Cardiac septum (tissue), 1 donor: Measurements from ENCODE around the gene PPP4R1. TPM values are rescaled to one million over a fixed set of nuclear protein-coding genes. Genes with fewer than 3 reads are reported as not detected.

Source experiments
- DNase-seq: peaks from one replicate; pipeline ENCODE4 v3.0.0-alpha.2; 2020; ENCODE audit warnings: low spot score
- intact Hi-C: fragments of 100-400 bp; cut with DNase I; formaldehyde crosslinking; loops from one replicate; pipeline ENCODE4 v1.14.0; 2022
- total RNA-seq: library from RNA; stranded (reverse); fragmentation: NEBNext Ultra II Directional; extraction: Animal tissue kit (Norgen Biotek cat#: 25700); gene quantifications from one replicate; pipeline ENCODE4 v1.2.1, GENCODE V29; 2021
- donor health status: DM: no; HTN: no; CAD: no.

The PPP4R1 gene
- total RNA-seq, 1 donor from 2014 or later, result 83.1 TPM

GRCh38 chr18:9562584-9562983, 51.8 kb downstream of the PPP4R1 start:
- no peak for DNase-seq
- intact Hi-C loops, result no loop called here

DNA sequence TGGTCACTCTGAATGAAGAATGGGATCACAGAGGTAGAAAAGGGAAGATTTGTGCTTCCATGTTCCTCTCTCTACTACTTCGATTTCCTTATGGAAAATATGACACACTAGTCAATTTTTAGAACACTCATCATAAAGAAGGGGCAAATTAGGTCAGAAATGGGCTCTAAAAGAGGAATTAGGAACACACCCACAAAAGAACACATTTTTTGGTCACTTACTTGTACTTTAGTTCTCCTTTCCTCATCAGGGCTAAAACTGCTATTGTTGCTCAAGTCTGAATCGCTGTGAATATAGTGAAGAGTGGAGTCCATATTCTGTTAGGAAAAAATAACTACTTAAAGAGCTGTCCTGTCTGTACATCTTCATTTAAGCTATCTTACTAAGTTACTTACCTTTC, 52.6 kb downstream of the PPP4R1 start:
- DNase-seq, result no peak
- intact Hi-C loops, result no loop called here

GRCh38 chr18:9559253-9559652, 55.1 kb downstream of the PPP4R1 start:
- intact Hi-C loops, result no loop called here
- no peak for DNase-seq

DNA sequence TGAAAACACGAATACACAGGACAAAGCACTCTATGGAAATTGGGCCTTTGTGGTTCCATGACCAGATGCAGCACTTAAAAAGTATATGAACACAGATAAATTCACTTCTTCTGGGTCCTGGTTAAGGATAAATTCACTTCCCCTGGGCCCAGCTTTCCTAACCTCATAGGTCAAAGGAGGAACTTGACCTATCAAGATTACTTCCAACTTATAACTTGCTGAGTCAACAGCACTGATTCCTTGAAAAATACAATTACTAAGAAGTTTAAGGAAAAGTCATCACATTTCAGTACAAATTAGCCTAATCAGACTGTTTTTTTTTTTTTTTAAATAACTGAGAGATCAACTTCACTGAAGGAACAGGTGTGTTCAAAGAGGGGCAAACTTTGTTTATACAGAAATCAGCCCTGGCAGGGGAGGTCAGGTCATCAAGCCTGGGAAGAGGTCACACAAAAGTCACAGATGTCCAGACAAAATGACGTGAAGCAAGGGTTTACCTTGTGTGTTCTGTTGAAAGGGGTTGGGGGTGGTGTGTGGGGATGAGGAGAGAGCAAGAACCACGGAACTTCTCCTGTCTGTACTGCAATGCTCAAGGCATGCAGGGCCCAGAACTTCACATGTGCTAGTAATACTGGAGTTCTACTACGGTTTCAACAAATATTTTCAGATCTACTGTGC, 55.8 kb downstream of the PPP4R1 start:
- DNase-seq, result no peak
- intact Hi-C loops, result no loop called here

DNA sequence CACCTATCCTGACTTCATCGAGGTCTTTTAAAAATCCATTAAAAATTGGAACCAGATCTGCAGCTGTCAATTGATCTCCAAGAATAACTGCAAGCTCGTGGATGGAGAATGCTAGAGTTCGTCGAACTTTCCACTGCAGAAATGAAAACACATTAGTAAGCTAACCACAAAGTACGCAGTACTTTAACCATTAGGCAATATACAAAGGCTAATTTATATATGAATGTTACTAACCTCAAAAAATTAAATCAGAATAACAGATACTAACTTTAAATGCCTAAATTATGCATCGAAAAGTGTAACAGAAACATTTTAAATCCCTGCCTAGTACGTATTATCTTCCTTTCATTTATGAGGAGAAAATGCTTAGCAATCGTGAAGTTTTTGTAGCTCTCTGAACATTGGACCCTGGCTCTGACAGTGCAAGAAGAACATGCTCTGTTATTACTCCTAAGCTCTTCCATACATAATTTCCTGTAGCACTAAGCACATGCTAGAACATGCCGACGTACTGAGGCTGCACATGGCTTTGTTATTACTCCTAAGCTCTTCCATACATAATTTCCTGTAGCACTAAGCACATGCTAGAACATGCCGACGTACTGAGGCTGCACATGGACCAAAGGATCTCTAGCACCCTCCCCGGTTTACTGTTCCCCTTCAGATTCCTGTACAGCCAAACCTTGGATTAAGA, 57.0 kb downstream of the PPP4R1 start:
- DNase-seq, result no peak
- intact Hi-C loops, result no loop called here

DNA sequence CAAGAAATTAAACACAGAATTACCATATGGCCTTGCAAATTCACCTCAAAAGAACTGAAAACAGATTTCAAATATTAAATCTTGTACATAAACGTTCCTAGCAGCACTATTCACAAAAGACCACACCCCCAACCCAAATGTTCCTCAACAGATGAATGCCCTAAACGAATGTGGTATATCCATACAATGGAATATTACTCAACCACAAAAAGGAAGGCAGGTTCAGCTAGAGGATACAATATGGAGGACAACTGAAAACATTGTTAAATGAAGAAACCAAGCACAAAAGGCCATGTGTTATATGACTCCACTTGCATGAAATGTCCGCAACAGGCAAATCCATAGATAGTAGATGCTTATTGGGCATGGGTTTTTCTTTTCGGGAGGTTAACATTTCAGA, 61.7 kb downstream of the PPP4R1 start:
- intact Hi-C loops, result no loop called here

DNA sequence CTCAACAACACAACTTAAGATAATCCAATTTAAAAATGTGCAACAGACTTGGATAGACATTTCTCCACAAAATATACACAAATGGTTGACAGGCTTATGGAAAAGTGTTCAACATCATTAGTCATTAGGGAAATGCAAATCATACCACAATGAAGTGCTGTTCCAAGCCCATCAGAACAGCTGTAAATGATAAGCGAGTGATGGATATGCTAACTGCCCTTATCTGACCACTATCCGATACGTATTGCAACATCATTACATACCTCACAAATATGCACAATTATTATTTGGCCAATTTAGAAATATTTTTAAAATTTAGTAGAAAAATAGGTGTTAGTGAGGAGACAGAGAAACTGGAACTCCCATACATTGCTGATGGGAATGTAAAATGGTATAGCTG, 62.2 kb downstream of the PPP4R1 start:
- intact Hi-C loops, result no loop called here
- no peak for DNase-seq

More for the DNA sequence above, 61.7 kb downstream of the PPP4R1 start:
- DNase-seq, result no peak

- intact Hi-C loops, result no loop called here
- no peak for DNase-seq
Observed at GRCh38 chr18:9550429-9550828, 63.9 kb downstream of the PPP4R1 start.

DNA sequence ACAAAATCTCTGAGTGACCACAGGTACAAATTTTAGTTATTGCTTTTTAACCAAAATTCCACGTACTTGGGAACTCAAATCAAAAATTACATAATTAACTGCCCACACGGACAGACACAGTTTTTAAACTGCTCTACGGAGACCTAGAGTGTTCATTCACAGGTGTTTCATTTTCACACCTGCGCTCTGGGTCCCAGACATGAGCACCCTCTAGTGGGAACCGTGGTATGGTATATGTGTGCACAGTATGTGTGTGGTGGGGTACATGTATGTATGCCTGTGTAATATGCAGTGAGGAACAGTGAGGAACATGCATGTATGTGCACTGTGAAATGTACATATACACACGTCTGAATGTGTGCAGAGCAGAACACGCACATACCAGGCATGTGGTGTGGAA, 65.0 kb downstream of the PPP4R1 start:
- intact Hi-C loops, result no loop called here
- DNase-seq, result no peak

- intact Hi-C loops, result no loop called here
- no peak for DNase-seq
Observed at GRCh38 chr18:9547782-9548181, 66.6 kb downstream of the PPP4R1 start.

GRCh38 chr18:9546468-9546867, 67.9 kb downstream of the PPP4R1 start:
- intact Hi-C loops, result no loop called here

GRCh38 chr18:9545029-9545428, 69.3 kb downstream of the PPP4R1 start:
- intact Hi-C loops, result no loop called here
- DNase-seq, result no peak

More at GRCh38 chr18:9546468-9546867, 67.9 kb downstream of the PPP4R1 start:
- no peak for DNase-seq

- DNase-seq, result no peak
- intact Hi-C loops, result no loop called here
Observed at GRCh38 chr18:9542924-9543323, 71.4 kb downstream of the PPP4R1 start.

DNA sequence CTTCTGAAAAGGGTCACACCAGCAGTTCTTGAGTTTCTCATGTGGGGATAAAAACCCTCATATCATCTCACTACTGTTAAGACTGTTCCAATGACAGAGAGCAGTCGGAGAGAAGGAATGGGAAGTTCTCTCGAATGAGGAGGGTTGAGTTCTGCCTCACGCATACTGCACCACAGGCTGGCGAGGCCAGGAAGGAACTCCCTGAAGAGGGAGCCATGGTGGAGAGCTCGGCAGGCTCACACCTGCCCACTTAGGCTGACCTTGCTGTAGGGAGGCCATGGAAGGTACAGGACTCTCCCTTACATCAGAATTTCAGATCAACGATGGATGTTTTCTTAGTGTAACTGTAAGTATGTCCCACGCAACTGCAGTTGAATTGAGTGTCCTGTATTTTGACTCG, 74.4 kb downstream of the PPP4R1 start:
- intact Hi-C loops, result no loop called here
- DNase-seq, result no peak

GRCh38 chr18:9539283-9539682, 75.1 kb downstream of the PPP4R1 start:
- intact Hi-C loops, result no loop called here
- DNase-seq, result no peak

- intact Hi-C loops, result no loop called here
Observed at GRCh38 chr18:9537677-9538076, 76.7 kb downstream of the PPP4R1 start.

GRCh38 chr18:9536354-9537152, 77.8 kb downstream of the PPP4R1 start:
- DNase-seq, result no peak
- intact Hi-C loops, result no loop called here

More at GRCh38 chr18:9537677-9538076, 76.7 kb downstream of the PPP4R1 start:
- no peak for DNase-seq

DNA sequence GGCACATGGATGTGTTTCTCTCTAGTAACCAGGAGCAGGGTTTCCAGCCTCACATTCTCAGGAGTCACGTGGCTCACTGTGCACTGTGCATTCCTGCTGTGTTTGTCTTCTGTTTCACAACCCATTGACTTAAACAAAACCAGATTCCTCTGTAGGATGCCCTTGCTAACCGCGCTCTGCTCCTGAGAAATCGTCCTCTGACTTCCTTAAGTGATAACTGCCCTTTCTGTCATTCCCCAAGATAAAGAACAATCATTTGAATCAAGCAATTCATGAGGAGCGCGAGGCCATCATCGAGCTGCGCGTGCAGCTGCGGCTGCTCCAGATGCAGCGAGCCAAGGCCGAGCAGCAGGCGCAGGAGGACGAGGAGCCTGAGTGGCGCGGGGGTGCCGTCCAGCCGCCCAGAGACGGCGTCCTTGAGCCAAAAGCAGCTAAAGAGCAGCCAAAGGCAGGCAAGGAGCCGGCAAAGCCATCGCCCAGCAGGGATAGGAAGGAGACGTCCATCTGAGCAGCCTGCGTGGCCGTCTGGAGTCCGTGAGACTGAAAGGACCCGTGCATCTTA, 78.8 kb downstream of the PPP4R1 start:
- DNase-seq, result no peak
- intact Hi-C loops, result no loop called here

GRCh38 chr18:9534844-9535243, 79.5 kb downstream of the PPP4R1 start:
- intact Hi-C loops, result no loop called here
- DNase-seq, result no peak

DNA sequence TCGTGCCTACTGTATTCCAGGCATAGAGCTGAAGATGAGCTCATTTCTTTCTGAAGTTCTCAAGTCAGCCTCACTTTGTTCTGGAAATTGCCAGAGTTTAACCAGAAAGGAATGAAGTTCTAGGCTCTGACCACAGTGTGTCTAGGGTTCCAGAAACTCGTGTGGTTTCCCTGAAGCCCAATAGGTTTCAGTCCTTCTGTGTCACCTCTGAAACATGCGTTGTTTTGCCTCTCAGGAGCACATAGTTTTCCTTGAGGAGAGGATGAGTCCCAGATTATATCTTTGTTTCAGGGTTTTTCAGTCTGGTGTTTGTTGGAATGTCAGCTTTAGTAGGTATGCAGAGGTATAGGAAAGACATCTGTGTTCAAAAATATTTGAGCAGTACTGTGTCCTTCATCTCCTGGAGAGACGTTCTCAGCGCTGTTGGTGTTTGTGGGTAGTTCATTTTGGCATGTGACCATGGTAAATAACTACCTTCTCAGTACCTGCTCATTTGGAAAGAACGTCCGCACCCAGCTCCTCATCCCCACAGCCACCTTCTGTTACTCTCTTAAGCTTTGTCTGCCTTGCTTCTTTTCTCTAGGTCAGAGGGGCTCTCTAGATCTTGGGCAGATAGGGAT, 82.5 kb downstream of the PPP4R1 start:
- no peak for DNase-seq
- intact Hi-C loops, result no loop called here
